Measurements from ENCODE around the gene LPAR5.

The LPAR5 gene

DNA sequence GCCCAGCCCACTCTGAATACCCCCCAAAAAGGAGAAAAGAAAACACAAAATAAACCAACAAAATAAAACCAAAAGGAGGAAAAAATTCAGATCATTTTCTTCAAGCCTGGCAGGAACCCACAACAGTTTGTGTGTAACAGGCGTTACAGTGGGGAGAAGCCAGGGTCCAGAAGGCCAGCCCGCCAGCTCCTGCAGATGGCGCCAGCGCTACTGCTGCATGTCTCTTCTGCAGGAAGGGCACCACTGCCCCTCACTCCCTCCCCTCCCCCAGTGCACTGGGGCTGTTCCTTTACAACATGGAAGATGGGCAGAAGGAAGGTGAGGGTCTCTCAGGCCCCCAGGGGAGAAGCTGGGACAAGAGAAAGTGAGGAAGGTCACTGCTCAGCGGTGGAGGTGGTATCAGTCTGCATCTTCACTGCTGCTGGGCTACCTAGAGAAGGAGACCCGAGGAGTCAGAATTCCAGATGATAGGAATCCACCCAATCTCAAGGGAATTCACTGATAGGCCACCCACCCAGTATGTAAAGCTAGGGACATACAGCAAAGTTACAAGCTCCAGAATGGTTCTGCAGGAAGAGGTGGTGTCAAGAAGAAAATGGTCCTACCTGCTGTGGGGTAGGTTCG, 65.4 kb downstream of the LPAR5 start:
- Histone ChIP-seq H3K4me2 (ENCODE audit: low read depth, low read length, poor library complexity, severe bottlenecking) (no peak overlapping the region), H3K36me3 (ENCODE audit: insufficient read depth, low read length) (peaks cover 71% of the 10 kb centered on the region; the same call in 1 of the 2 replicates), H3K4me3 (ENCODE audit: low read length, poor library complexity, severe bottlenecking) (no peak overlapping the region), H3K9me3 (ENCODE audit: insufficient read depth, low read depth, low read length) (no peaks in the 10 kb centered on the region), H3F3A (ENCODE audit: low read depth) (peaks cover 16% of the 10 kb centered on the region; the same call in 1 of the 2 replicates), H3K4me1 (ENCODE audit: insufficient read depth, low read length, poor library complexity, severe bottlenecking) (peaks cover 8% of the 10 kb centered on the region), H3K9me2 (replicated peaks; ENCODE audit: low read depth, low read length) (no peaks in the 10 kb centered on the region), H3K79me2 (ENCODE audit: insufficient read depth, low read length) (peaks cover 34% of the 10 kb centered on the region), H3K27me3 (ENCODE audit: insufficient read depth, low read length, poor library complexity, severe bottlenecking) (no peaks in the 10 kb centered on the region), H2AFZ (ENCODE audit: low read length) (no peak overlapping the region), H4K20me1 (ENCODE audit: insufficient read depth, low read length, poor library complexity, severe bottlenecking) (peaks cover 12% of the 10 kb centered on the region), H3K9ac (ENCODE audit: low read depth, low read length, poor library complexity, severe bottlenecking) (no peak overlapping the region)
- TF ChIP-seq EZH2phosphoT487 (IDR thresholded peaks at IDR 0.05; ENCODE audit: borderline replicate concordance): no peak
- TF ChIP-seq, protein P1, sequence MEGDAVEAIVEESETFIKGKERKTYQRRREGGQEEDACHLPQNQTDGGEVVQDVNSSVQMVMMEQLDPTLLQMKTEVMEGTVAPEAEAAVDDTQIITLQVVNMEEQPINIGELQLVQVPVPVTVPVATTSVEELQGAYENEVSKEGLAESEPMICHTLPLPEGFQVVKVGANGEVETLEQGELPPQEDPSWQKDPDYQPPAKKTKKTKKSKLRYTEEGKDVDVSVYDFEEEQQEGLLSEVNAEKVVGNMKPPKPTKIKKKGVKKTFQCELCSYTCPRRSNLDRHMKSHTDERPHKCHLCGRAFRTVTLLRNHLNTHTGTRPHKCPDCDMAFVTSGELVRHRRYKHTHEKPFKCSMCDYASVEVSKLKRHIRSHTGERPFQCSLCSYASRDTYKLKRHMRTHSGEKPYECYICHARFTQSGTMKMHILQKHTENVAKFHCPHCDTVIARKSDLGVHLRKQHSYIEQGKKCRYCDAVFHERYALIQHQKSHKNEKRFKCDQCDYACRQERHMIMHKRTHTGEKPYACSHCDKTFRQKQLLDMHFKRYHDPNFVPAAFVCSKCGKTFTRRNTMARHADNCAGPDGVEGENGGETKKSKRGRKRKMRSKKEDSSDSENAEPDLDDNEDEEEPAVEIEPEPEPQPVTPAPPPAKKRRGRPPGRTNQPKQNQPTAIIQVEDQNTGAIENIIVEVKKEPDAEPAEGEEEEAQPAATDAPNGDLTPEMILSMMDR (conservative IDR thresholded peaks at IDR 0.05; ENCODE audit: low read length): peak; percentile 95

DNA sequence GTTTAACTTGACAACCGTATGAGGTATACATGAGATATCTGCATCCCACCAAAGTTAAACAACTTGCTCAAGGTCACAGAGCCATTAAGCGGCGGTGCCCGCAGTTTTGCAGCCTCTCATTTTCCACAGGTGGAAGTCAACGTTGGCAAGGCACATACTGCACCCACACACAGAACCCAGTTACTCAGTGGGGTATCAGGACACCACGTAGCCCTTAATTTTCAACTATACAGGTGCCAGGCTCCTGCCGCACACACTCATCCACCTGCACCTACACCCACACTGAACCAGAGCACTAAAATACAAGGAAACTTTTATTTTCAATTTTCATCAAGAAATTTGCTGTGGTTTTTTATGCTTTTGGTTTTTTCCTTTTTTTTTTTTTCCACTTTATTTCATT, 66.0 kb downstream of the LPAR5 start:
- Histone ChIP-seq H2AFZ (ENCODE audit: low read length) (no peak overlapping the region), H3K9me3 (ENCODE audit: insufficient read depth, low read depth, low read length) (no peaks in the 10 kb centered on the region), H3K9me2 (replicated peaks; ENCODE audit: low read depth, low read length) (no peaks in the 10 kb centered on the region), H3K27me3 (ENCODE audit: insufficient read depth, low read length, poor library complexity, severe bottlenecking) (no peaks in the 10 kb centered on the region), H4K20me1 (ENCODE audit: insufficient read depth, low read length, poor library complexity, severe bottlenecking) (peaks cover 10% of the 10 kb centered on the region), H3K36me3 (ENCODE audit: insufficient read depth, low read length) (peaks cover 65% of the 10 kb centered on the region; the same call in 1 of the 2 replicates), H3K4me1 (ENCODE audit: insufficient read depth, low read length, poor library complexity, severe bottlenecking) (peaks cover 8% of the 10 kb centered on the region), H3K9ac (ENCODE audit: low read depth, low read length, poor library complexity, severe bottlenecking) (no peak overlapping the region), H3F3A (ENCODE audit: low read depth) (peaks cover 16% of the 10 kb centered on the region; the same call in 1 of the 2 replicates), H3K79me2 (ENCODE audit: insufficient read depth, low read length) (peaks cover 34% of the 10 kb centered on the region), H3K4me2 (ENCODE audit: low read depth, low read length, poor library complexity, severe bottlenecking) (no peak overlapping the region), H3K4me3 (ENCODE audit: low read length, poor library complexity, severe bottlenecking) (no peak overlapping the region)
- no peak for TF ChIP-seq EZH2phosphoT487 (IDR thresholded peaks at IDR 0.05; ENCODE audit: borderline replicate concordance)
- TF ChIP-seq, protein P1 (conservative IDR thresholded peaks at IDR 0.05; ENCODE audit: low read length): no peak

DNA sequence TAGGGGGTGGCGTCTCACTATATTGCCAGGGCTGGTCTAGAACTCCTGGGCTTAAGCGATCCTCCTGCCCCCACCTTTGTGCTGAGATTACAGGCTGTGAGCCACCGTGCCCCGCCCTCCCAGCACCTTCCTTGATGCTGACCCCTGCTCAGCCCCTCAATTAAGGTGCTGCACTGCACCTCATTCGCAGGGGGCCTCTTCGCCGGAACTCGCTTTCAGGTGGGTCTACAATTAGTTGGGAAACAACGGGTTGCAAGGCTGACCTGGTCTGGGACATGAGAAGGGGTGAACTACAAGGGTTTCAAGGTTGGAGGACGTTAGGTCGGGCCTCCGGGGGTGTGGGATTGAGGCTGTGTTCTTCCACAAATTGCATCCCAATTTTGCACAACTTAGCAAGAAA, 66.4 kb downstream of the LPAR5 start:
- Histone ChIP-seq H3F3A (ENCODE audit: low read depth) (peaks cover 16% of the 10 kb centered on the region; the same call in 1 of the 2 replicates), H3K9ac (ENCODE audit: low read depth, low read length, poor library complexity, severe bottlenecking) (no peak overlapping the region), H3K9me2 (replicated peaks; ENCODE audit: low read depth, low read length) (no peaks in the 10 kb centered on the region), H3K9me3 (ENCODE audit: insufficient read depth, low read depth, low read length) (no peaks in the 10 kb centered on the region), H3K4me2 (ENCODE audit: low read depth, low read length, poor library complexity, severe bottlenecking) (no peak overlapping the region), H3K4me3 (ENCODE audit: low read length, poor library complexity, severe bottlenecking) (no peak overlapping the region), H4K20me1 (ENCODE audit: insufficient read depth, low read length, poor library complexity, severe bottlenecking) (peaks cover 6% of the 10 kb centered on the region), H3K27me3 (ENCODE audit: insufficient read depth, low read length, poor library complexity, severe bottlenecking) (no peaks in the 10 kb centered on the region), H3K79me2 (ENCODE audit: insufficient read depth, low read length) (peaks cover 34% of the 10 kb centered on the region), H3K4me1 (ENCODE audit: insufficient read depth, low read length, poor library complexity, severe bottlenecking) (peaks cover 8% of the 10 kb centered on the region), H3K36me3 (ENCODE audit: insufficient read depth, low read length) (peaks cover 60% of the 10 kb centered on the region; the same call in 1 of the 2 replicates), H2AFZ (ENCODE audit: low read length) (no peak overlapping the region)
- TF ChIP-seq EZH2phosphoT487 (IDR thresholded peaks at IDR 0.05; ENCODE audit: borderline replicate concordance): no peak
- TF ChIP-seq, protein P1 (conservative IDR thresholded peaks at IDR 0.05; ENCODE audit: low read length): no peak

All from Loucy (cell line).